ENCODE measurements around the gene NAGPA.
"Not testable (repeated sequence)": the region's sequence is repeated elsewhere in the genome, so short reads cannot be mapped to it uniquely, and the experiment has no call there.

Gene NAGPA

GRCh38 chr16:5059386-5060072, 25.8 kb upstream of the NAGPA start:
- no peak for DNase-seq

- no peak for DNase-seq
Measured at GRCh38 chr16:5058476-5058875, 24.7 kb upstream of the NAGPA start.

GRCh38 chr16:5056352-5056751, 22.6 kb upstream of the NAGPA start:
- DNase-seq: no peak

- no peak for DNase-seq
Measured at GRCh38 chr16:5054876-5055865, 21.4 kb upstream of the NAGPA start.

GRCh38 chr16:5046914-5047313, 13.2 kb upstream of the NAGPA start:
- DNase-seq: no peak

- DNase-seq: no peak
Measured at GRCh38 chr16:5045499-5046115, 11.9 kb upstream of the NAGPA start.

- not testable (repeated sequence) for DNase-seq
Measured at GRCh38 chr16:5044581-5044980, 10.8 kb upstream of the NAGPA start.

GRCh38 chr16:5044011-5044540, 10.3 kb upstream of the NAGPA start:
- DNase-seq: no peak

GRCh38 chr16:5042574-5043171, 8.9 kb upstream of the NAGPA start:
- DNase-seq: no peak

GRCh38 chr16:5041600-5042133, 7.9 kb upstream of the NAGPA start:
- DNase-seq: no peak

- no peak for DNase-seq
Measured at GRCh38 chr16:5040451-5040850, 6.7 kb upstream of the NAGPA start.

- DNase-seq: no peak
Measured at GRCh38 chr16:5036228-5037156, 2.8 kb upstream of the NAGPA start.

GRCh38 chr16:5035909-5036227, 2.1 kb upstream of the NAGPA start:
- no peak for DNase-seq

- no peak for DNase-seq
Measured at GRCh38 chr16:5034167-5034523, 410 bp upstream of the NAGPA start.

GRCh38 chr16:5032748-5033167, 977 bp downstream of the NAGPA start:
- DNase-seq: no peak

- DNase-seq: no peak
Measured at GRCh38 chr16:5031601-5032000, 2.1 kb downstream of the NAGPA start.

GRCh38 chr16:5030251-5030870, 3.4 kb downstream of the NAGPA start:
- DNase-seq: no peak

- no peak for DNase-seq
Measured at GRCh38 chr16:5028950-5029475, 4.7 kb downstream of the NAGPA start.

GRCh38 chr16:5027575-5028235, 6.0 kb downstream of the NAGPA start:
- DNase-seq: no peak

- no peak for DNase-seq
Measured at GRCh38 chr16:5027086-5027485, 6.6 kb downstream of the NAGPA start.
